SHP77 (cell line): ENCODE results near the gene DYNLT1.
"Not testable (repeated sequence)": the region's sequence is repeated elsewhere in the genome, so short reads cannot be mapped to it uniquely, and the experiment has no call there.

Experiments used
- DNase-seq, 2 experiments: peaks; one replicate each; lab custom pipeline; 2025; lab: John Stamatoyannopoulos, UW

The DYNLT1 gene

DNA sequence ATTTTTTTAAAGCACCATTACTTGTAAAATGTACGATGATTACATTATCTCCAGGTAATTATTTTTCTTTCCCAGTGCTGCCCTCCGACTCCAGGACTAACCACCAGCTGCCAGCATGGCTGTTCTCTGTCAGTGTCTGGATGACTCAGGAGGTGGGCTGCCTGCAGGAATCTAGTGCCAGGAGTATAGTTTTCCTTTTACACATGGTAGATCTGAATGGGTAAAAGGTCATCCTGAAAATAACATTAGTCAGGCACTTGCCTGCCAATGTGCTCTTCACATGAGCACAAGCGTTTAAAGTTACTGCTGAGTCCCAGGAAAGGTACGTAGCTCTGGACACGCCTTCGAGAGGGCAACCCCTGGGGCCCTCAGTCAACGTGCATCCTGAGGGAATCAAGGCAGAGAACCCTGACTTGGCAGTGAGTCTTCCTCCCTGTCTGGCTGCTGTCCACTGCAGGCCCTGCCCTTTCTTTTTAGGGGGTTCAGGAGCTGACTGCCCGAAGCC, 2.4 kb downstream of the DYNLT1 start:
- DNase-seq: peak in 1 of 2 experiments; percentile 5

DNA sequence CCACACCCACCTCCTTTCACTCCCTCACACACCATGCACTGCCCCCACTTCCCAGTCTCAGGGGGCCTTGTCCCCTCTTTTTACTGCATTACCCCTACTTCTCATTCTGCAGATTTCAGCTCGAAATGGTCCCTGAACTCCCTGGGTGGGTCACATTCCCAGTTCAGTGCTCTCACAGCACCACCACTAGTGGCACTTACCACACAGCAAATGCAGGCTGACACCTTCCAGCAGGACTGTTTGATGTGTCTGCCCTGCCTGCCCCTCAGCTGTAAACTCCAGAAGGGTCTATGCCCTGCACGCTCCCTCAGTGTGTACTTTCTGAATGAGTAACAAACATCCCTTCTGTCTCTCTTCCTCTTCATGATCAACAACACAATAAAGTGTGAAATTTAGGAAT, 4.0 kb downstream of the DYNLT1 start:
- no peak for DNase-seq

DNA sequence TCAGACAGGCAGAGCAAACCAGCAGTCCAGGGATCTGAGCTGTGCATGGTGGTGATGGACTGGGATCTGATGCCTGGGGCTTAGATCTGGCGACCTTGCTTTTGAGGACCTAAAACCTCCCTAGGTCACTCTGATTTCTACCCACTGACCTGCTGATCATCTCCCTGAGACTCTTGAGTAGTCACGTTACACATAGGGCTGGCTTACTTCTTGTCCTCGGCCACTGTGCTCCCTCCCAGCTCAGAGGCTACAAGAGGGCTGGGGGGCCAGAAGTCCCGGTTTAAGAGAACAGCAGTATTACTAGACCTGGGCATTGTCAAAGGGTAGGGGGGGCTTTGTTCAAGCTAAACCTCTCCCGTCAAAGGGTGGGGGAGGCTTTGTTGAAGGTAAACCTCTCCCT, 5.5 kb downstream of the DYNLT1 start:
- DNase-seq: no peak

GRCh38 chr6:158638324-158638854, 6.2 kb downstream of the DYNLT1 start:
- DNase-seq: no peak

DNA sequence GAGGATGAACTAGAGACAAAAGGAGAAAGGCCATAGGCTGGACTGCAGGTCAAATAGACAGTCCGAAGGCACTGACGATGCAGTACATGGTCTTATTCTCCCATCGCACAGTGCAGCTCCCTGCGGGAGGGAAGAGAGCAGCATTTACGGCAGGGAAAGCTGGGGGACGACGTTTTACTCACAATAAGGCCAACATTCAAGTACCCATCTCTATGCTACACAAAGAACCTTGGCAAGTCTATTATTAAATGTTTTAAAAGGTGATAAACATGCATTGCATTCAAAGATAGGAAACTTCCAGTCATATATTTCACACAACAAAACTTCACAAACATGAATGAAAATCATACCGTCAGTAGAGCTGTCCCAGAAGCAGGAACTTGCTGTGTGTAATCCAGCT, 7.8 kb downstream of the DYNLT1 start:
- DNase-seq: no peak

DNA sequence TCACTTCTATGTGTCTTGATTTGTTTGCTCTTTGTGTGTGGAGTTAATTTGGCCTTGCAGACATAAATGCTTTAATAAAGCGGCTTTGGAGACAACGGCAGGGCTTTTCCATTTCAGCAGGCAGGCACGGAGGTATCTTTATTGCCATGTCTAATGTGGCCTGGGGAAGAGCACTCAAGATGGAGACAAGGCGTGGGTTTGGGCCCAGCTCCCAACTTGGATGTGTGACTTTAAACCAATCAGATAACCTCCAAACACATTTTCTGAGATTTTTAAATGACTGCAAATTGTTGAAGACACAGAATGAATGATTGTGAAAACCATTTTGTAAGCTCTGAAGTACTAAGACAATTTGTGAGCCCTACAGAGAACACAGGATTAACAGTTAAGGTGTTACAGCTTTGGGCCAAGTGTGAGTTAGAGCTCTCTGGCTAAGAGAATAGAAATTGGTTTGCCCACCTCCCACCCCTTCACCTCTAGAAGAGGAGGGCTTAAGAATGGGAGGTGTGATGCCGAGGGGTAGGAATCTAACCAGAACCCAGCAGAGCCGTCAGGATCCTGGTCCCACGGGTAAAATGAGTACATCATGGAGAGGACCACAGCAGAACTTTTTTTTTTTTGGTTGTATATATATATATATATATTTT, 9.0 kb downstream of the DYNLT1 start:
- DNase-seq: no peak

DNA sequence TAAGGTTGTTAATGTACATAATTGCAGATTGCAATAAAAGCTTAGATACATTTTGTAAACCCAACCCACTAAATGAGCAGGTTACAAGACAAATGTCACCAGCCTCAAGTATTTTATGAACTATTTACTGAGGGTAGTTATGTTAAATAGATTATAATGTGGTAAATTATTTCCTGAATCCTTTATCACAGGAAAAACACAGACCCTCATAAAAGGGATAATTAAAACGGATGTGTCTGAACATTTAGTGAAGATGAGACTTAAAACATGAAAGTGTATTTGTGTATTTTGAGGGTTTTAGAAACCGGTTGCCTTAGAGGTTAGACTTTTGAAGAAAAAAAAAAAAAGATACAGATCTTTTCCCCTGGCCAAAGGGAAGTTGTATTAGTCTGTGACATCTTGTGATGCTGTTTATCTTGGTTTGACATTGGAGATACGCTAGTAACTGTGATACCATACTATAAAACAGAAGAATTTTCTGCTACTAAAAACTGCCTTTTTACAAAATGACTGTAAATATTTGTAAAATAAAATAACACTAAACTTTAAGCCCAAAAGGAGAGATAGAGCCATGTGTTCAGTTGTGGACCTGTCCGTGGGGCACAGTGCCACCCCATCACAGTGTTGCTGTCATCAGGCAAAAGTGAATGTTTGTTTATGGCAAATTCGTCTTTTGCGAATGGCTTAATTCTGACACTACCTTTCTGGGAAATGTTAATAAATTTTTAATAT, 9.7 kb downstream of the DYNLT1 start:
- no peak for DNase-seq

DNA sequence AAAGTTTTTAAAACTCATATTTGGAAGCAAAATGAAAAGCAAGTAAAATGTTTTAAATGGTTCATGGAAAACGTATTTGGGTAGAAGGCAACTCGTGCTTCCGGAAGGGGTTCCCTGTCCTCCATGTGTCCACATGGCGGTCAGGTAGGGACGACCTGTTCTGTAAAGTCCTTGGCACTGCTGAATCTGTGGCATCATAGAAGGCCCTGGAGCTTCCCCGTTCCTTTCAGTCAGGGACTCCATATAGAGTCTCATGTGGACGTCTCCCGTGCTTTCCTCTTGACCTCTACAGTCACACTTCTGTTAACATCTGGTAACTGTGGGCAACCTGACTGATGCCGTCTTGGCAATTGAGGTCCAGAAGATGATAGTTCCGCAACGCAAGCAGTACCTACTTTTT, 11.4 kb downstream of the DYNLT1 start:
- no peak for DNase-seq

GRCh38 chr6:158632538-158633119, 11.9 kb downstream of the DYNLT1 start:
- not testable (repeated sequence) for DNase-seq

GRCh38 chr6:158631678-158632537, 12.6 kb downstream of the DYNLT1 start:
- DNase-seq: no peak

DNA sequence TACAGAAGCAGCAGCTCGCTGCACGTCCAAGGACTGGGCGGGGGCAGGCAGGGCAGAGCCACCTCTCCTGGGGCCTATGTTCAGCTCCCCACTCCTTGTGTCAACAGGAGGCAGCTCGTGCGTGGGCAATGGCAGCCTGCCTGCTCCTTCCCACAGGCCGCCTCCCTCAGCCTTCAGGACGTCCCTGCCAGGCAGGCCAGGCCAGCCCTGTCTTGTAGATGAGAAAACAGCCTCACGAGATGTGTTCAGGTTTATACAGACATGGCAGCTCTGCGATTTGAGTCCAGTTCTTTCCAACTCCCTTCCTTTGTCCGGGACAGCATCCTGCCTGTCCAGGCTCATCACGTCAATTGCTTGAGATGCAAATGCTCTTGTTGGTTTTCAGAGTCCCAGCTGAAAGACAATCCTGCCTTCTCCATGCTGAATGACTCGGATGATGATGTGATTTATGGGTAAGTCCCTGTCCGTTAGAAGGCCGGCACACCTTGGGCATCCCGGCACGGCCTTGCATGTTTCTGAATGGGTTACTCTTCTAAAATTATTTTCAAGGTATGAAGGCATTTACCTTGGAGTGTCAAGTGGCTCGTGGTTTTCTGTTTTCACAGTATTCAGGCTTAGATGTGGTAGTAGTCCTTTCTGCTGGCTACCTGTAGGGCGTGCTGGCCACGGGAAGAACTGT, 13.5 kb downstream of the DYNLT1 start:
- no peak for DNase-seq

GRCh38 chr6:158629367-158630221, 14.9 kb downstream of the DYNLT1 start:
- peak; percentile 39 to 53 for DNase-seq

DNA sequence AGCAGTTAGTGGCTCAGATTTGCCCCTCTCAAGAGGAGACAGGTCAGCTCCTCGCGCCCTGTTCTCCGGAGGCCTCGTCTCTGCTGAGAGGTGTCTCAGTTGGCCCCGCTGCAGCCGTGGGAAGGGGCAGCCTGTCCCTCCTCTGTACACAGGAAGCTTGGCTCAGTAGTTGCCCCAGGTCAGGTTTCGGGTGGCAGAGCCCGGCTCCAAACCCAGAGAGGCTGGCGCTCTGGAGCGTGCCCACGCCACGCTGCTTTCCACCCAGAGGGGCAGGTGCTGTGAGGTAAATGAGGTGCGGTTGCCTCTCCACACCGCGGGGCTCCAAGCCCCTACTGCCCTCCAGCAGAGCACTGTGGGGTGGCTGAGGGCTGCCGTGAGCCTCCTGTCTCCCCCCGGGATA, 16.0 kb downstream of the DYNLT1 start:
- DNase-seq: no peak

GRCh38 chr6:158627940-158628211, 16.7 kb downstream of the DYNLT1 start:
- no peak for DNase-seq

GRCh38 chr6:158627168-158627939, 17.2 kb downstream of the DYNLT1 start:
- DNase-seq: no peak

GRCh38 chr6:158626360-158627167, 18.0 kb downstream of the DYNLT1 start:
- no peak for DNase-seq

DNA sequence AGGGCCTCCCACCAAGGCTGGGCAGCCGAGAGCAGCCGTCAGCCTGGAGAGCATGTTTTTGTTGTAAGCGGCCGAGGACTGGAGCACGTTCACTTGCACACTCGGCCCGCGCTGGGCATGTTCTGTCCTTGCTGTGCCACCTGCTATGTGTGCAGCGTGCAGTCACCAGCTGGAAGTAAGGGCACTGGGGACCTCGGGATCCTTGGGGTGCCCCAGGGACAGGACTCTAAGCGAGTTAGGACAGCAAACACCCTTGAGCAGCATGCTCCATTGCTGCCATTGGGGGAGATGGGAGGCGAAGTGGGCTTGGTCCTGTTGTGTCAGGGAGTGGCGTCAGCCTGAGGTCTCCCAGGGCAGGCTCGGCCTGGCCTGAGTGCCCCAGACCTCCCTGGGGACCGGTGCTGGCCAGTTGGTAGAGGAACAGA, 18.6 kb downstream of the DYNLT1 start:
- no peak for DNase-seq

DNA sequence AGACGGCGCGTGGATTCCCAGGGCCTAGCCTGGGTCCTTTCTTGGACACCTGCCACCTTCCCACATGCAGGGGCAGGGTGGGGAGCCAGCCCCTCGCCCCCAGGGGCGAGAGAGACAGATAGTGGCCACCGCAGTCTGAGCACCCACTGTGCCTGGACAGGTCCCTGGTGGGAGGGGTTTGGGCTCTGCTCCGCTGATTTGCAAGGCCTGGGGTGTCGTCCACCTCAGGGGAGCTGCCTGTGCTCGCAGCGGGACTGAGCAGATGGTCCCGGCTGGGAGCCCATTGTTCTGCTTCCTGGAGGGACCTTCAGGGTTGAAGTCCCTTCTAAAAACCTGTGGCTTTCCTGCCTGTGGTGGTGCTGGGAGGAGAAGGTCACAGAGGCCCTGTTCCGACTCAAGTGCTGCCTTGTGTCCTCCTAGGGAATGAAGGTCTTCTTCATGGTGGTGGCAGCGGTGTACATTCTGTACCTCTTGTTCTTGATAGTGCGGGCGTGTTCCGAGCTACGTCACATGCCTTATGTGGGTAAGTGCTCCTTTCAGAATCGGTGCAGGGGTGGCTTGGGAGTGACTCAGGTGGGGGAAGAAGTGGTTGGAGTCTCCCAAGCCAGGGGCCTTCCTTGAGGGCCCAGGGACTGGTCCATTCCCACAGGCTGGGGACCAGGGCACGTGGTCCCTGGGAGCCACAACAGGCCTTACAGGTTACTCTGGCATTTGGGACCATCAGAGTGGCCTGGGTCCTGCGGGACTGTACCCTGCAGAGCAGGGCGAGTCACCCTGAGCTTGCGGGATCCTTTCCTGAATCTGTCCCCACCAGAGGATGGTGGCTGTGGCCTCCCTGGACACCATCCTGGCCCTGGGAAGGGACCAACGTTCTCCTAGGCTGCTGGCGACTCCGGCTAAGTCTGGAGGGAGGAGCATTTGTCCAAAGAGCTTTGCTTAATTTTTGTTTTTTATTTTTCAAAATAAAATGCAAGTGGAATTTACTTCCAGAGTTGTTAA, 19.6 kb downstream of the DYNLT1 start:
- DNase-seq: no peak
